ENCODE measurements around the gene USP31. TPM values are rescaled to one million over a fixed set of nuclear protein-coding genes. Genes with fewer than 3 reads are reported as not detected.
A peak's percentile ranks its signal among the peaks of the same experiment; 100 is the strongest.
"Not testable (repeated sequence)": the region's sequence is repeated elsewhere in the genome, so short reads cannot be mapped to it uniquely, and the experiment has no call there.

USP31 gene
- total RNA-seq, 1 donor from 2014 or later: 13.4 TPM

DNA sequence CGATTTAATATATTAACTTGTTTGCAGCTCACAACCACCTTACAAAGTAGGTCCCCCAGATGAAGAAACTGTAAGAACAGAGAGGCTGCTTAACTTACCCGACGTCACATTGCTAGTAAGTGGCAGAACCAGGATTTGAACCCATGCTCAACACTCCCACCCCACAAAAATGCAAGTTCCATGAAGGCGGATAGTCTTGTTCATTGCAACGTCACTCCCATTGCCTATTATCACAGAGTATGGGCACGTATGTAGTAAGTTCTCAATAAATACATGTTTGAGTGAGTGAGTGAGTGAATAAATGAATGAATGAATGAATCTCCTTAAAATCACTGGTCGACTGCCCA, 1.1 kb downstream of the USP31 start:
- DNase-seq (ENCODE audit: low read depth): peak; percentile 47
- TF ChIP-seq, protein P1, sequence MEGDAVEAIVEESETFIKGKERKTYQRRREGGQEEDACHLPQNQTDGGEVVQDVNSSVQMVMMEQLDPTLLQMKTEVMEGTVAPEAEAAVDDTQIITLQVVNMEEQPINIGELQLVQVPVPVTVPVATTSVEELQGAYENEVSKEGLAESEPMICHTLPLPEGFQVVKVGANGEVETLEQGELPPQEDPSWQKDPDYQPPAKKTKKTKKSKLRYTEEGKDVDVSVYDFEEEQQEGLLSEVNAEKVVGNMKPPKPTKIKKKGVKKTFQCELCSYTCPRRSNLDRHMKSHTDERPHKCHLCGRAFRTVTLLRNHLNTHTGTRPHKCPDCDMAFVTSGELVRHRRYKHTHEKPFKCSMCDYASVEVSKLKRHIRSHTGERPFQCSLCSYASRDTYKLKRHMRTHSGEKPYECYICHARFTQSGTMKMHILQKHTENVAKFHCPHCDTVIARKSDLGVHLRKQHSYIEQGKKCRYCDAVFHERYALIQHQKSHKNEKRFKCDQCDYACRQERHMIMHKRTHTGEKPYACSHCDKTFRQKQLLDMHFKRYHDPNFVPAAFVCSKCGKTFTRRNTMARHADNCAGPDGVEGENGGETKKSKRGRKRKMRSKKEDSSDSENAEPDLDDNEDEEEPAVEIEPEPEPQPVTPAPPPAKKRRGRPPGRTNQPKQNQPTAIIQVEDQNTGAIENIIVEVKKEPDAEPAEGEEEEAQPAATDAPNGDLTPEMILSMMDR (IDR thresholded peaks at IDR 0.05; ENCODE audit: insufficient read depth, low read length, severe bottlenecking): no peak
- FAIRE-seq: no peak

DNA sequence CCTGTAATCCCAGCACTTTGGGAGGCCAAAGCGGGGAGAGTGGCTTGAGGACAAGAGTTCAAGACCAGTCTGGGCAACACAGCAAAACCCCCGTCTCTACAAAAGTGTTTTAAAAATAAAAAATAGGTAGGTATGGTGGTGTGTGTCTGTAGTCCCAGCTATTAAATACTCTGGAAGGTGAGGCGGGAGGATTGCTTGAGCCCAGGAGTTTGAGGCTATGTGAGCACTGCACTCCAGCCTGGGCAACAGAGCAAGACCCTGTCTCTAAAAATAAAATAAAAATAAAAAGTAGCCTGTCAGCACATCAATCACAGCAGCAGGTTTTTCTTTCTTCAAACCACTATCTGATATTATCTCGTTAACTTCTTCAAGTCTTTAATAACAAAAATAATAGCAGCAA, 1.6 kb downstream of the USP31 start:
- TF ChIP-seq, protein P1 (IDR thresholded peaks at IDR 0.05; ENCODE audit: insufficient read depth, low read length, severe bottlenecking): no peak
- Histone ChIP-seq H3K27me3 (ENCODE audit: control insufficient read depth, insufficient read depth, low read length) (no peaks in the 10 kb centered on the region), H3K4me3 (ENCODE audit: low read depth, low read length) (peak overlapping the region; percentile 72), H3K36me3 (ENCODE audit: control insufficient read depth, insufficient read depth, low read length) (no peaks in the 10 kb centered on the region)
- DNase-seq (ENCODE audit: low read depth): no peak
- FAIRE-seq: no peak

More for the DNA sequence above, 1.1 kb downstream of the USP31 start:
- Histone ChIP-seq H3K4me3 (ENCODE audit: low read depth, low read length) (peak overlapping the region; percentile 72), H3K27me3 (ENCODE audit: control insufficient read depth, insufficient read depth, low read length) (no peaks in the 10 kb centered on the region), H3K36me3 (ENCODE audit: control insufficient read depth, insufficient read depth, low read length) (no peaks in the 10 kb centered on the region)

DNA sequence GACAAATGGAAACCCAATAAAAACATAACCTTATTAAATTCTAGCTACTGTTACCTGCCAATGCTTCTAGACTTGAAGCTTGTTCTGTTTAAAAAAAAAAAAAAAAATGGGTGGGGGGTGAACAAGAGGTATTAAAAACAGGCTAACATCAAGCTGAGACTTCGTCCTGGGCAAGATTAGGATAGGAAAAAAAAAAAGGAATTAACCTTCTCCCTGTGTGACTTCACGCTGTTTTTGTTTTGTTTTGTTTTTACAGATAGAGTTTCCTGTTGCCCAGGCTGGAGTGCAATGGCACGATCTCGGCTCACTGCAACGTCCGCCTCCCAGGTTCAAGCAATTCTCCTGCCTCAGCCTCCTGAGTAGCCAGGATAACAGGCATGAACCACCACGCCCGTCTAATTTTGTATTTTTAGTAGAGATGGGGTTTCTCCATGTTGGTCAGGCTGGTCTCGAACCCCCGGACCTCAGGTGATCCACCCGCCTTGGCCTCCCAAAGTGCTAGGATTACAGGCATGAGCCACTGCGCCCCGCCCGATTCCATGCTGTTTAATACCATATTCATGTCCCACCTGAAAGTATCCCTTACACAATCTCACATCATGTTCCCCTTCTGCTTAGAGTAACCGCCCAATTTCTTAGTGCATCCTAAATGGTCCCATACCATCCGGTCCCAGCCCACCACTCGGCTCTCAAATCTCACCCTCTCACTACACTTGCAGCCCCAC, 2.2 kb downstream of the USP31 start:
- TF ChIP-seq, protein P1 (IDR thresholded peaks at IDR 0.05; ENCODE audit: insufficient read depth, low read length, severe bottlenecking): no peak
- Histone ChIP-seq H3K4me3 (ENCODE audit: low read depth, low read length) (peak overlapping the region; percentile 72), H3K36me3 (ENCODE audit: control insufficient read depth, insufficient read depth, low read length) (no peaks in the 10 kb centered on the region), H3K27me3 (ENCODE audit: control insufficient read depth, insufficient read depth, low read length) (no peaks in the 10 kb centered on the region)
- no peak for FAIRE-seq
- peak; percentile 33 for DNase-seq (ENCODE audit: low read depth)

DNA sequence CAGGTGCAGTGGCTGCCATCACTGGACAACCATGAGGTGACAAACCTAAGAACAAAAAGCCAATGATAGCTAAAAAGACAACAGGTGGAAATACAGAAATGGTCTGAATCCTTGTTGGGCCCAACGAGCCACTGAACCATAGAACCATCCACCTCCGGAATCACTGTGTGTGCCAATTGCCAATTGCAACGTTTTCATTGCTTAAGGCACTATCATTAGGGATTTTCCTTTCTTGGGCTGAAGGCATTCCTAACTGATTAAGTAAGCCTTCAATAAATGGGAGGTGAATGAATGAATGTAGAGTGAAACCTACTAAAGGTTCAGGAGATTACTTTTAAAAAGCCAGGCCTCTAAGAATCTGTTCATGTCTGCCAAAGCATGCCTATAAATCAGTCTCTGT, 3.6 kb downstream of the USP31 start:
- H3K4me3 ChIP-seq (ENCODE audit: low read depth, low read length): no peak overlapping the region
- no peaks in the 10 kb centered on the region for H3K27me3 ChIP-seq (ENCODE audit: control insufficient read depth, insufficient read depth, low read length)
- no peak for FAIRE-seq
- H3K36me3 ChIP-seq (ENCODE audit: control insufficient read depth, insufficient read depth, low read length): no peaks in the 10 kb centered on the region
- TF ChIP-seq, protein P1 (IDR thresholded peaks at IDR 0.05; ENCODE audit: insufficient read depth, low read length, severe bottlenecking): no peak
- peak; percentile 93 for DNase-seq (ENCODE audit: low read depth)

DNA sequence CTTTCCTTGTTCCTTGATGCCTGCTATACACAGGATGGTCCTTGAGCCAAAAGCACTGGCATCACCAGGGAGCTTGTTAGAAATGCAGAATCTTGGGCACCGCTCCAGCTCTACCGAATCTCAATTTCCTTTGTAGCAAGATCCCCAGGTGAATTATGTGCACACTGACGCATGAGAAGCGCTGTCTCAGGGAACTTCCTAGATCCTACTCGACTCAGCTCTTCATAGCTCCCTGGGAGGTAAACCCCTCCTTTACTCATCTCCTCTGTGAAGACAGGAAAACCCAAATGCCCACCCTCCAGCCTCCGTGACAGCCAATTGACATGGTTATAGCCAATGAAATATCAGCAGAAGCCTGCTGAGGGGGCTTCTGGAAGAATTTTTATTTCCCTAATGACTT, 4.1 kb downstream of the USP31 start:
- no peaks in the 10 kb centered on the region for H3K27me3 ChIP-seq (ENCODE audit: control insufficient read depth, insufficient read depth, low read length)
- FAIRE-seq (no peak), DNase-seq (ENCODE audit: low read depth) (peak; percentile 78)
- H3K36me3 ChIP-seq (ENCODE audit: control insufficient read depth, insufficient read depth, low read length): no peaks in the 10 kb centered on the region
- TF ChIP-seq, protein P1 (IDR thresholded peaks at IDR 0.05; ENCODE audit: insufficient read depth, low read length, severe bottlenecking): no peak
- H3K4me3 ChIP-seq (ENCODE audit: low read depth, low read length): no peak overlapping the region

DNA sequence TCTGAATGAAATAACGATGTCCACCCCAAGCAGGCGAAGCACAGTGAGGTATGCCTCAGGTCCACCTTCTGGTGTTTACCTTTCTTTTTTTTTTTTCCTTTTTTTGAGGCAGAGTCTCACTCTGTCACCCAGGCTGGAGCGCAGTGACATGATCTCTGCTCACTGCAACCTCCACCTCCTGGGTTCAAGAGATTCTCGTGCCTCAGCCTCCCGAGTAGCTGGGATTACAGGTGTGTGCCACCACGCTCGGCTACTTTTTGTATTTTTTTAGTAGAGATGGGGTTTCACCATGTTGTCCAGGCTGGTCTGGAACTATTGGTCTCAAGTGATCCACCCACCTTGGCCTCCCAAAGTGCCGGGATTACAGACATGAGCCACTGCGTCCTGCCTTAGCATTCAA, 4.9 kb downstream of the USP31 start:
- not testable (repeated sequence) for DNase-seq (ENCODE audit: low read depth); FAIRE-seq; H3K4me3 ChIP-seq (ENCODE audit: low read depth, low read length); H3K27me3 ChIP-seq (ENCODE audit: control insufficient read depth, insufficient read depth, low read length); H3K36me3 ChIP-seq (ENCODE audit: control insufficient read depth, insufficient read depth, low read length)
